PFSK-1 (cell line): ENCODE measurements around the gene ERFE.

Experiments
- POLR2AphosphoS5 ChIP-seq: IDR thresholded peaks from 2 replicates; pipeline ENCODE4 v1.6.1; 2012; ENCODE audit warnings: low read depth, mild to moderate bottlenecking, control low read depth, low read length, moderate library complexity
- TF ChIP-seq, protein P1 (sequence below), 2 experiments: IDR thresholded peaks; 2 replicates each; pipeline versions ENCODE4 v1.6.1 to v1.8.0; 2011 to 2012; ENCODE audit warnings: low read depth in 2 of 2, low read length in 2 of 2, control low read depth in 1 of 2, inconsistent platforms in 1 of 2, mild to moderate bottlenecking in 1 of 2, moderate library complexity in 1 of 2; ENCODE audit not compliant: insufficient read depth in 1 of 2

DNA sequence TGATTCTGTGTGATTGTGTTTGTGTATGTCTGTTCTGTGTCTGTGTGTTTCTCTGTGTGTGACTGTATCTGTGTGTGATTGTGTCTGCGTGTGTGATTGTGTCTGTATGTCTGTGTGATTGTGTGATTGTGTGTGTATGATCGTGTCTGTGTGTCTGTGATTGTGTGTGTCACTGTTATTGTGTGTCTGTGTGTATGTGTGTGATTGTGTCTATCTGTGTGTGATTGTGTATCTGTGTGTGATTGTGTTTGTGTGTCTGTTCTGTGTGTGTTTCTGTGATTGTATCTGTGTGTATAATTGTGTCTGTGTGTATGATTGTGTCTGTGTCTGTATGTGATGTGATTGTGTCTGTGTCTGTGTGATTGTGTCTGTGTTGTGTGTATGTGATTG is 32.0 kb upstream of the ERFE start:
- TF ChIP-seq, protein P1, sequence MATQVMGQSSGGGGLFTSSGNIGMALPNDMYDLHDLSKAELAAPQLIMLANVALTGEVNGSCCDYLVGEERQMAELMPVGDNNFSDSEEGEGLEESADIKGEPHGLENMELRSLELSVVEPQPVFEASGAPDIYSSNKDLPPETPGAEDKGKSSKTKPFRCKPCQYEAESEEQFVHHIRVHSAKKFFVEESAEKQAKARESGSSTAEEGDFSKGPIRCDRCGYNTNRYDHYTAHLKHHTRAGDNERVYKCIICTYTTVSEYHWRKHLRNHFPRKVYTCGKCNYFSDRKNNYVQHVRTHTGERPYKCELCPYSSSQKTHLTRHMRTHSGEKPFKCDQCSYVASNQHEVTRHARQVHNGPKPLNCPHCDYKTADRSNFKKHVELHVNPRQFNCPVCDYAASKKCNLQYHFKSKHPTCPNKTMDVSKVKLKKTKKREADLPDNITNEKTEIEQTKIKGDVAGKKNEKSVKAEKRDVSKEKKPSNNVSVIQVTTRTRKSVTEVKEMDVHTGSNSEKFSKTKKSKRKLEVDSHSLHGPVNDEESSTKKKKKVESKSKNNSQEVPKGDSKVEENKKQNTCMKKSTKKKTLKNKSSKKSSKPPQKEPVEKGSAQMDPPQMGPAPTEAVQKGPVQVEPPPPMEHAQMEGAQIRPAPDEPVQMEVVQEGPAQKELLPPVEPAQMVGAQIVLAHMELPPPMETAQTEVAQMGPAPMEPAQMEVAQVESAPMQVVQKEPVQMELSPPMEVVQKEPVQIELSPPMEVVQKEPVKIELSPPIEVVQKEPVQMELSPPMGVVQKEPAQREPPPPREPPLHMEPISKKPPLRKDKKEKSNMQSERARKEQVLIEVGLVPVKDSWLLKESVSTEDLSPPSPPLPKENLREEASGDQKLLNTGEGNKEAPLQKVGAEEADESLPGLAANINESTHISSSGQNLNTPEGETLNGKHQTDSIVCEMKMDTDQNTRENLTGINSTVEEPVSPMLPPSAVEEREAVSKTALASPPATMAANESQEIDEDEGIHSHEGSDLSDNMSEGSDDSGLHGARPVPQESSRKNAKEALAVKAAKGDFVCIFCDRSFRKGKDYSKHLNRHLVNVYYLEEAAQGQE (IDR thresholded peaks at IDR 0.05; ENCODE audit: insufficient read depth in 1 of 2, low read depth in 2 of 2, low read length in 2 of 2) = no peak
- TF ChIP-seq POLR2AphosphoS5 = no peak
